Stomach (tissue), 9 donors: Measurements from ENCODE around the gene FKBP1B. TPM values are rescaled to one million over a fixed set of nuclear protein-coding genes. Genes with fewer than 3 reads are reported as not detected.

ENCODE experiments used
- DNase-seq, 2 donors: peaks; one replicate each; pipeline versions ENCODE4 v3.0.0 to v3.0.0-alpha.2; 2013 to 2019
- H3K27ac ChIP-seq, 5 donors: fragments of 200-600 bp in 4 of 5; sonication (generic) in 4 of 5; one replicate each; pipeline ENCODE4 v1.5.1; 2013 to 2019; ENCODE audit warnings: mild to moderate bottlenecking in 1 of 5, moderate library complexity in 1 of 5
- H3K27me3 ChIP-seq, 3 donors: fragments of 200-600 bp; sonication (generic); one replicate each; pipeline ENCODE4 v1.5.1; 2017 to 2019; ENCODE audit warnings: mixed run types in 1 of 3
- H3K36me3 ChIP-seq, 4 donors: fragments of 200-600 bp; sonication (generic); 1 replicate in 3 of 4; 2 replicates in 1 of 4; pipeline ENCODE4 v1.5.1; 2016 to 2019
- H3K4me1 ChIP-seq, 4 donors: fragments of 200-600 bp; sonication (generic); one replicate each; pipeline ENCODE4 v1.5.1; 2016 to 2019
- H3K4me3 ChIP-seq, 4 donors: fragments of 200-600 bp; sonication (generic) in 3 of 4; one replicate each; pipeline ENCODE4 v1.5.1; 2016 to 2019; ENCODE audit warnings: mild to moderate bottlenecking in 1 of 4
- H3K9me3 ChIP-seq, 4 donors: fragments of 200-600 bp; sonication (generic); one replicate each; pipeline ENCODE4 v1.5.1; 2016 to 2019
- CTCF ChIP-seq, 7 experiments: fragments of 450-650 bp in 4 of 7; fragments of 200-600 bp in 3 of 7; sonication (generic) in 3 of 7; IDR thresholded peaks; one replicate each; pipeline ENCODE4 v1.5.1; 2016 to 2019; ENCODE audit warnings: antibody characterized with exemption in 7 of 7, control low read depth in 2 of 7, mild to moderate bottlenecking in 1 of 7
- EP300 ChIP-seq: sonication (generic); formaldehyde crosslinking; IDR thresholded peaks from one replicate; pipeline ENCODE4 v1.6.1; 2017; ENCODE audit warnings: antibody characterized with exemption
- POLR2A ChIP-seq, 4 donors: fragments of 450-650 bp; IDR thresholded peaks; one replicate each; pipeline ENCODE4 v1.6.1; 2016; ENCODE audit warnings: antibody characterized with exemption in 4 of 4, control low read depth in 2 of 4, mild to moderate bottlenecking in 1 of 4, moderate library complexity in 1 of 4
- POLR2AphosphoS5 ChIP-seq, 3 donors: sonication (generic); formaldehyde crosslinking; IDR thresholded peaks; one replicate each; pipeline ENCODE4 v1.6.1; 2016; ENCODE audit warnings: antibody characterized with exemption in 3 of 3
- WGBS, 5 donors: extraction: QIAGEN DNeasy Blood & Tissue Kit in 3 of 5; methylation state at CpG; one replicate each; pipeline versions ENCODE4 v1.1.5 to v1.1.7; 2013 to 2018; 5-methylcytosine and 5-hydroxymethylcytosine counted together
- intact Hi-C: fragments of 100-400 bp; cut with DNase I; formaldehyde crosslinking; loops from one replicate; pipeline ENCODE4 v1.15.1; 2023; ENCODE audit warnings: low total_unique reads
- polyA plus RNA-seq, 3 donors: library from polyadenylated mRNA; stranded (reverse); fragments of 200-250 nt; gene quantifications; one replicate each; pipeline ENCODE4 v1.2.3, GENCODE V29; 2013
- total RNA-seq, 5 donors: library from RNA; depleted of rRNA; stranded (reverse); fragments of >200 nt; gene quantifications; one replicate each; pipeline versions ENCODE4 v1.1.0 to v1.2.3, GENCODE V29; 2014 to 2016
- donor health status: healthy with polysubstance abuse.
- donor health status: Bipolar disorder and iron deficiency.
- donor health status: healthy.

The FKBP1B gene
- total and polyA plus RNA-seq, 8 donors: 1.3 to 34.3 (median 13.6) TPM; not detected in 1

GRCh38 chr2:24101992-24102391 is 52.5 kb downstream of the FKBP1B start:
- no peaks in the 10 kb centered on the region for H3K27me3 ChIP-seq
- no peak overlapping the region for H3K4me3 ChIP-seq
- WGBS, 5 donors: 60 to 97% (median 69%) methylated on average over 2 of the region's 2 CpGs
- H3K4me1 ChIP-seq: no peaks in the 10 kb centered on the region
- H3K27ac ChIP-seq: no peak overlapping the region
- intact Hi-C loops: no loop called here
- no peak for TF ChIP-seq EP300
- no peak for TF ChIP-seq POLR2A (IDR thresholded peaks at IDR 0.05)
- TF ChIP-seq POLR2AphosphoS5 (IDR thresholded peaks at IDR 0.05): no peak
- no peak for TF ChIP-seq CTCF (IDR thresholded peaks at IDR 0.05)
- H3K9me3 ChIP-seq: peaks cover 0 to 7% (median 0%) of the 10 kb centered on the region in 4 donors
- H3K36me3 ChIP-seq: peaks cover 0 to 18% (median 12%) of the 10 kb centered on the region in 4 donors
- DNase-seq: no peak

GRCh38 chr2:24102677-24103076 is 53.1 kb downstream of the FKBP1B start:
- H3K9me3 ChIP-seq: peaks cover 0 to 7% (median 0%) of the 10 kb centered on the region in 4 donors
- no peak overlapping the region for H3K27ac ChIP-seq
- H3K27me3 ChIP-seq: no peaks in the 10 kb centered on the region
- intact Hi-C loops: no loop called here
- no peak for TF ChIP-seq POLR2A (IDR thresholded peaks at IDR 0.05)
- H3K36me3 ChIP-seq: peaks cover 0 to 18% (median 12%) of the 10 kb centered on the region in 4 donors
- WGBS, 5 donors: 88 to 98% (median 90%) methylated on average over 1 of the region's 1 CpG
- no peaks in the 10 kb centered on the region for H3K4me1 ChIP-seq
- no peak overlapping the region for H3K4me3 ChIP-seq
- DNase-seq: no peak

GRCh38 chr2:24104110-24104650 is 54.6 kb downstream of the FKBP1B start:
- DNase-seq: no peak
- H3K9me3 ChIP-seq: peaks cover 0 to 7% (median 0%) of the 10 kb centered on the region in 4 donors
- H3K36me3 ChIP-seq: peaks cover 0 to 18% (median 12%) of the 10 kb centered on the region in 4 donors
- intact Hi-C loops: no loop called here
- H3K4me3 ChIP-seq: no peak overlapping the region
- TF ChIP-seq POLR2A (IDR thresholded peaks at IDR 0.05): no peak
- 80 to 100% (median 92%) methylated on average over 2 to 8 of the region's 8 CpGs for WGBS, 5 donors
- H3K4me1 ChIP-seq: no peaks in the 10 kb centered on the region
- H3K27me3 ChIP-seq: no peaks in the 10 kb centered on the region
- no peak overlapping the region for H3K27ac ChIP-seq

- 67 to 82% (median 70%) methylated on average over 4 of the region's 4 CpGs for WGBS, 5 donors
- no peak overlapping the region for H3K4me3 ChIP-seq
- peaks cover 0 to 7% (median 0%) of the 10 kb centered on the region in 4 donors for H3K9me3 ChIP-seq
- peaks cover 0 to 18% (median 12%) of the 10 kb centered on the region in 4 donors for H3K36me3 ChIP-seq
- intact Hi-C loops: no loop called here
- no peak overlapping the region for H3K27ac ChIP-seq
- H3K27me3 ChIP-seq: no peaks in the 10 kb centered on the region
- TF ChIP-seq POLR2AphosphoS5 (IDR thresholded peaks at IDR 0.05): no peak
- TF ChIP-seq POLR2A (IDR thresholded peaks at IDR 0.05): no peak
- no peak for DNase-seq
- no peaks in the 10 kb centered on the region for H3K4me1 ChIP-seq
Observed at GRCh38 chr2:24104906-24105305, 55.4 kb downstream of the FKBP1B start.

- DNase-seq: no peak
- Histone ChIP-seq H3K27ac (no peak overlapping the region), H3K36me3 (peaks cover 0 to 18% (median 12%) of the 10 kb centered on the region in 4 donors), H3K4me1 (no peaks in the 10 kb centered on the region), H3K4me3 (no peak overlapping the region), H3K9me3 (peaks cover 0 to 7% (median 0%) of the 10 kb centered on the region in 4 donors), H3K27me3 (no peaks in the 10 kb centered on the region)
- intact Hi-C loops: no loop called here
- TF ChIP-seq POLR2AphosphoS5 (IDR thresholded peaks at IDR 0.05) (no peak), CTCF (IDR thresholded peaks at IDR 0.05) (no peak), EP300 (no peak), POLR2A (IDR thresholded peaks at IDR 0.05) (no peak)
- 19 to 48% (median 48%) methylated on average over 2 of the region's 2 CpGs for WGBS, 5 donors
Observed at GRCh38 chr2:24105816-24106215, 56.3 kb downstream of the FKBP1B start.

GRCh38 chr2:24106786-24107185 is 57.2 kb downstream of the FKBP1B start:
- no peak overlapping the region for H3K27ac ChIP-seq
- no peak for TF ChIP-seq EP300
- no peak for TF ChIP-seq CTCF (IDR thresholded peaks at IDR 0.05)
- no peak for TF ChIP-seq POLR2A (IDR thresholded peaks at IDR 0.05)
- TF ChIP-seq POLR2AphosphoS5 (IDR thresholded peaks at IDR 0.05): no peak
- H3K9me3 ChIP-seq: peaks cover 0 to 7% (median 0%) of the 10 kb centered on the region in 4 donors
- intact Hi-C loops: no loop called here
- no peaks in the 10 kb centered on the region for H3K4me1 ChIP-seq
- peaks cover 0 to 18% (median 12%) of the 10 kb centered on the region in 4 donors for H3K36me3 ChIP-seq
- H3K4me3 ChIP-seq: no peak overlapping the region
- DNase-seq: no peak
- H3K27me3 ChIP-seq: no peaks in the 10 kb centered on the region
